HG02840 (cell line): Measurements from ENCODE around the gene ATP8B3.

Experiments
- ATAC-seq: cut with Tn5 transposase; IDR thresholded peaks from one replicate; pipeline ENCODE4 v1.9.1; 2021; ENCODE audit warnings: mild to moderate bottlenecking, moderate library complexity, moderate number of reproducible peaks; ENCODE audit not compliant: unreplicated experiment, low FRiP score

Gene ATP8B3

DNA sequence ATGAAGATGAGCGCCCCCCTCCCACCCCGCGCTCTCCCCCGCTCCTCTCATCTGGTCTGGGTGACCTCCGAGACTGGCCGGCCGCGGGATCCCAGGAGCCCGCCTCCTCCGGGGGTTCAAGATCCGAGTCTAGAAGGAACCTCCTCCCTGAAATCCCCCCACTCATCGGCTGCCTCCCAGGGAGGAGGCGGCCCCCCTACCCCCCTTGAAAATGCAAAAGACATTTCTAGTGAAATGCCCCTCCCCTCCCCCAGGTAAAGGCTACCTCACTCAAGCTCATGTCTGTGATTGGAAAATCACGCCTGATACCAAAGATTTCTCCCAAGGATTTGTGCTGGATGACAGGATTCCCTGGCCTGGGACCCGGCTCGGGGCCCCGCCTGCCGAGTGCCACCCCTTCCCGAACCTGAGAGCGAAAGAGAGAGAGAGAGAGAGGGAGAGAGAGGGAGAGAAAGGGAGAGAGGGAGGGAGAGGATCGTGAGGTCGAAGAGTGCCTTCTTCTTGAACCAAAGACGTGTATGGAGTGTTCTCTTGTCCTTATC lies 35.4 kb downstream of the ATP8B3 start:
- ATAC-seq: no peak

DNA sequence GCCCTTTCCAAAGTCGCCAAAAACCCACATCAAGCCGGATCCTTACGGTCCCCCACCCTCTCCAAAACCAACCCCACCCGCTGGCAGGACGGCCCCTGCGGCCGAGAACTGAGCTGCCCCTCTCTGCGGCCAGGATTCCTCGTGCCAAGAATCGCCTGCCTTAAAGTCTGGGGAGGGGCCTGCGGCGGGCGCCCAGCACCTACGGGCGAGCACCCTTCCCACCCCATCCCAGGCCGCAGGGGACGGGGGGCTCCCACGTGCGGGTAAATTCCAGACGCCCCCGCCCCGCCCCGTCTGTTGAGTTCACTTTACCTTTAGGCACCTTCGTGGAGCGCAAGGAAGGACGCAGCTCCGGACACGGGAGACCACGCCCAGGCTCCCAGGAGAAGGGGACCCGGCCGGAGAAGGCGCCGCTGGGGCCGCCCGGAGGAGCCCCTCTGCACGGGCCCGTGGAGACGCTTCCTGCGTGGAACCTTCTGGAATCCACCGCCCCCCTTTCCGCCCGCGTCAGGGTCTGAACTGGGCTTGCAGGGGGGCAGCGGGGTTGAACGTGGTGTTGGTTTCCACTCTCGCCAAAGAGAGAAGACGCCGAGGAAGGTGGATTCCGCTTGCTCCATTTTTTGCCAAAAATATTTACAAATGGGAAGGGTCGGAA lies 36.0 kb downstream of the ATP8B3 start:
- ATAC-seq: no peak

DNA sequence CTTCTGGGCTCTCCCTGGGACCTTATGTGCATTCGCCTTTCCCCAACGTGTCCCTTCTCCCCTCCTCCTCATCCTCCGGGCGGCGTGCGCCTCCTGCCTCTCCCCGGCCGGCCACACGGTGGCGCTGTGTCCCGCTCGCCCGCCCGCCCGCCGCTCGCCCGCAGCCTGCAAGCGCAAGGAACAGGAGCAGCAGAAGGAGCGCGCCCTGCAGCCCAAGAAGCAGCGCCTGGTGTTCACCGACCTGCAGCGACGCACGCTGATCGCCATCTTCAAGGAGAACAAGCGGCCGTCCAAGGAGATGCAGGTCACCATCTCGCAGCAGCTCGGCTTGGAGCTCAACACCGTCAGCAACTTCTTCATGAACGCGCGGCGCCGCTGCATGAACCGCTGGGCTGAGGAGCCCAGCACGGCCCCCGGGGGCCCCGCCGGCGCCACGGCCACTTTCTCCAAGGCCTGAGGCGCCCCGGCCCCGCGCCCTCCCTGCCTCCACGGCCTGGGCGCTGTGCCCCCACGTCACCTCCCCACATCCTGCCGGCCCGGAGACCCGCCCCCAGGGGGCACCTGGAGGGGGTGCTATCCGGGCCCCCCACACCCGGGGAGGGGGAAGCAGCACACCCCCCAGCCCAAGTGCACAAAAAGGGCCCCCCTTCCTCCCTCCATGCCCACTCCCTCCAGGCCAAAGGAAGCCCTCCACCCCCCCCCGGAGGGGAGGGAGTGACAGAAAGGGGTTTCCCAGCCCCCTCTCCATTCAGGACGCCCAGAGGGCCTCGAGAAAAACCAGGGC lies 36.9 kb downstream of the ATP8B3 start:
- no peak for ATAC-seq

DNA sequence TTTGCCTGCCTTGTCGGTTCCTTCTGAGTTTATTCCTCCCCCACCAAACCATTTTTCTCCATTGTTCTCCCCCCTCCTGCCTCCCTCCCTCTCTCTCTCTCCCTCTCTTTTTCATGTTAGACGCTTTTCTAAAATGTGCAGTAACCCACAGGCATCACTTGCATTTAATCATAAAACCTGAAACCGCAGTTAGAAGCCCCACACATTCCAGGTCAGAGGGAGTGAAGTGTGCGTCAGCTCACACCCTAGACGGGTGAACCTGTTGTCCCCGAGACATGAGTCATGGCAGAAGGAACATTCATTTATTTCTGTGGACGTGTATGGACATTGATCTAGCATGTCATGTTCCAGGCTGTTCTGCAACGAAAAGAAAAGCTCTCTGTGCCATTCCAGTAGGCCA lies 38.9 kb downstream of the ATP8B3 start:
- ATAC-seq: no peak

DNA sequence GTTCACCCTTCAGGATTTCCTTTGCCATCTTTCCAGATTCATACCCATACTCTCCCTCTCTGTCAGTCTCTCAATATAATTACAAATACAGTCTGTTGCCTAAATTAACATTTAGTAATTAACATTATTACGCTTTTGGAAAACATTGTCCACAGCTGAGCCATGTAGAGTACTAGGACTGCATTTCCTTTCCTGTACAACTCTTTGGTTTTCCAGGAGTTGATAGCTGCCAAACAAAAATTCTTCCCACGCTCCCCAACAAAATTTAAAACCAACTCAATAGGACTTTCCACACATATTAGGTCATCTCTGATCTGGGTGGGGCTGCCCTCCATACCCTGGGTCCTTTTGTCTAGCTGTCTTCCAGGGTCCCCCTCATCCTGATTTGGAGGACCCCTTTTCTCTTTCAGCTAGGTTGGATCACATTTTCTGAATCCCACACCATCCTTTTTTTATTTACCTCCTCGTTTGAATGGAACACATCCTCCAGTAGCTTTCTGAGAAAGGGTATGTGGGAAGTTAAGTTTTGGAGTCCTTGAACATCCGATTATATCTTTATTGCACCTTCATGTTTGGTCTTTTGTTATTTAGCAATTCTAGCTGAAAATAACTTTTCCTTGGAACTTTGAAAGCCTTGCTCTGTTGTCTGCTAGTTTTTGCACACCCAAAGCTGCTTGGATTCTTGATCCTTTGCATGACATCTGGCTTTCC lies 41.1 kb downstream of the ATP8B3 start:
- ATAC-seq: no peak

DNA sequence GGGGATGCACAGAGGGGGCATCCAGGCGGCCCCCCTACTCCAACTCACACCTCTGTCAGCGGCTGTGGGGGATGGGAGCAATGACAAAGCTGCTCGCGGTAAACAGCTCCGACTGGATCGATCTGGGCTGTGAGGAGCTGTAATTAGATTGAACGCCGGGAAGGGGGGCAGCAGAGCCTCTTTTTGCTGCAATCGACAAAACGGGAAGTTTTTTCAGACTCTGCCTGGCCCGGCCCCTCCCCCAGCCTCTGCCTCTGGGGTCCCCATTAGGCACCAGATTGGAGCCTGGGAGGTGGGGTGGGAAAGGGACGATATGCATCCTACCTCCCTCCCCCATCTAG lies 42.5 kb downstream of the ATP8B3 start:
- ATAC-seq: no peak

DNA sequence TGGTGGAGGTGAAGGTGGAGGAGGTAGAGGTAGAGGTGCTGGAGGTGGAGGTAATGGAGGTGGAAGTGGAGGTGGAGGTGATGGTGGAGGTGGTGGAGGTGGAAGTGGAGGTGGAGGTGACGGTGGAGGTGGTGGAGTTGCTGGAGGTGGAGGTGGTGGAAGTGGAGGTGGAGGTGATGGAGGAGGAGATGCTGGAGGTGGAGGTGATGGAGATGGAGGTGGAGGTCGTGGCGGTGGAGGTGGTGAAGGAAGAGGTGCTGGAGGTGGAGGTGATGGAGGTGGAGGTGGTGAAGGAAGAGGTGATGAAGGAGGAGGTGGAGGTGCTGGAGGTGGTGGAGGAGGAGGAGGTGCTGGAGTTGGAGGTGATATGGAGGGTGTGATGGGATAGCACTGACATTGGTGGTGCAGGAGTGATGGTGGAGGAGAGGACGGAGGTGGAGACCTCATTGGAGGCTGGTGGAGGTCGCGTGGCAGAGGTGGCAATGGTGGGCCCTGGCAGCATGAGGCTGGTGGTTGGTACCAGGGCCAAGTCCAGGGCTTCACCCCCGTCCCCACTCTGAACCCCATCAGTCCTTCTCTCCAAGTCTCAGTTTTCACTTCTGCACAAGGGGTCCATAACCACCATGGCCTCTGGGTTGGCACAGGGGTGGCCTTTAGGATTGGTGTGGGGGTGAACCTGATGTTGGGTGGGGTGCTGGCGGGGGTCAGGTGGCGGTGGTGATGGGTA lies 43.0 kb downstream of the ATP8B3 start:
- ATAC-seq: no peak

DNA sequence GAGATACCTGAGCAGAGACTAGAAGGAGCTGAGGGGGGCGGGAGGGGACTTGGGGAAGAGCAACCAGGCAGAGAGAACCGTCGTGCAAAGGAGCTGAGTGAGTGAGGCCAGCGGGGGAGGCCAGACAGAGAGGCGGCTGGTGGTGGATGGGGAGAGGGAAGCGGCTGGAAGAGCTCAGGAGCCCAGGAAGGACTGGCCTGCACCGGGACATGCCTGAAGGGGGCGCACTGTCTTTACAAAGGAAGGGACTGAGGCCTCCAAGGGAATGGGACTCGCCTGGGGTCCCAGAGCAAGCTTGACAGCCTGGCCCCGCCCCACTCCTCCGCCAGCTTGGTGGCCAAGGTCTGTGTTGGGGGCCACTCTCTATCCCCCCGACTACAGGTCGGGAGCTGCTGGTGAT lies 43.8 kb downstream of the ATP8B3 start:
- no peak for ATAC-seq

DNA sequence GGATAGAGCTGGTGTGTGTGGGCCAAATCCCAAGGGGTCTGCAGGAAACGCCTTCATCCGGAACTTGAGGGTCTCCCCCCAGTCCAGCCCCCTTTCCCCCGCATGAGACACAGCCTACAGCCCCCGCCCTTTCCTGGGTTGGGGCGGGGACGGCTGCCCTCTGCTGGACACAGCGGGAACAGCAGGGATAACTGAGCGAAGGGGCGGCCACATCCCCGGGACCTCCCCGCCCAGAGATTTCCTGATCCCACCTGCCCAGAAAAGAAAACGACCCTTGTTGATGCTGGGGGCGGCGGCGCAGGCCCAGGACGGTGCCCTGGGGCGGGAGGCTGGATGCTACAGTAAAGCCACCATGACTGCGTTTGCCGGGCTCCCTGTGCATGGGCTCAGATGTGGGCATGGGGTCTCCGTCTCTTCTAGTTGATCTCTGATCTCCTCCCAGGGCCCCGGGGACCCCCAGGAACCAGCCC lies 44.6 kb downstream of the ATP8B3 start:
- no peak for ATAC-seq

DNA sequence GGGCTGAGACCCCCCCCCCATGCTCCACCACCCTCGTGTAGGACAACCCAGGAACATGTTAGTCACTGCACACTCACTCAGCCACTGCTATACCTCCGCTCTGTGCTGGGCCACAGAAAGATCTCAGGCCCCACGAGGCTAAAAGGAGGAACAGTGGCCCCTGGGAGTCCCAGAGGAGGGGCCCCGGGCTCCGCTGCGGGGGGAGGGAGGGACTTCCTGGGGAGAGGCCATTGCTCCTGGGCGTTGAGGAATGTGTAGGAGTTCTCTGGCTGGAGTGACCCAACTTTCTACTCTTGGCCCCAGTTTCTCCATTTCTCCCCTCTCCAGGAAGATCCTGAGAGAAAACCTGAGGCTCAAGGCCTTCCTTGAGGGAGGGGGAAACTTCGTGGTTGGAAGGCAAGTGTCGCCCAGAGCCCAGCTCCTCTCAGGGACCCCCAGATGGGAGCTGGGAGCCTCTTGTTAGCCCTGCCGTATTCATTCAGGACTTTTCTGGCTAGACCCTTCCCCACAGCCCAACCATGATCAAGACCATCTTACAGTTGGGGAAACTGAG lies 45.2 kb downstream of the ATP8B3 start:
- no peak for ATAC-seq

DNA sequence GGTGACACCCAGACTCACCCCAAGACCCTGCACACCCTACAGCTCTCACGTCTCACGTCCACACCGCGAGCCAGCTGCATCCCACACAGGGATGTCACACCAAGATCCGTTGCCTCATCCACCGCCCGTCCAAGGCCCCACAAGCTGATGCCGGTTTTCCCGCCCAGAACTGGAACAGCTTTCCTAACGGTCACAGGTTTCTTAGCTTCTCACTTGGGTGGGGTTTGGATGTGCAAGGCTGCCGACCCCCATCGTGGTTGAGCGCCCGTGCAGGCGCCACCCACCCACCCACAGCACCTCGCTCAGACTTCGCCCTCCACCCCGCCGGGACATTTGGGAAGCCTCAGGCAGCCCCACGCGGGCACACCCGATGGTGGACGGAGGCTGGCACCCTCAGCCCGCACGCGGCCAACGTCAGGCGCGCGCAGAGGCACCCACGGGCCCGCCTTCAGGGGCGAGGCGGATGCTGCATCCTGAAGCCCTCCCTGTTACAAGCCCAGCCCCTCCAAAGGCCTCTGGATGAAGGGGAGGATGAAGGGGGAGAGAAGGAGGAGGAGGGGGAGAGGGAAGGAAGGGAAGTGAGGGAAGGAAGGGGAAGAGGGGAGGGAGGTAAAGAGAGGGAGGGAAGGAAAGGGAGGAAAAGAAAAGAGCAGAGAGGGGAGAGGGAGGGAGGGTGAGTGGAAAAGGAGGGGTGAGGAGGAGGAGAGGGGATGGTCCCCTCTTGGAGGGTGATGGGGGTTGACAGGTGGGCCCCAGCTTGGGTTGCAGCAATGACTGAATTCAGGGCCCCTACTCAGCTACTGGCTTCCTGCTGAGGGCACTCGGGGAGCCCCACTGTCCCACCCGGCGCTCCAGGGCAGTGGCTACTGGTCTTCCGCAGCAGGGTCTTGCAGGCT lies 45.9 kb downstream of the ATP8B3 start:
- ATAC-seq: no peak

DNA sequence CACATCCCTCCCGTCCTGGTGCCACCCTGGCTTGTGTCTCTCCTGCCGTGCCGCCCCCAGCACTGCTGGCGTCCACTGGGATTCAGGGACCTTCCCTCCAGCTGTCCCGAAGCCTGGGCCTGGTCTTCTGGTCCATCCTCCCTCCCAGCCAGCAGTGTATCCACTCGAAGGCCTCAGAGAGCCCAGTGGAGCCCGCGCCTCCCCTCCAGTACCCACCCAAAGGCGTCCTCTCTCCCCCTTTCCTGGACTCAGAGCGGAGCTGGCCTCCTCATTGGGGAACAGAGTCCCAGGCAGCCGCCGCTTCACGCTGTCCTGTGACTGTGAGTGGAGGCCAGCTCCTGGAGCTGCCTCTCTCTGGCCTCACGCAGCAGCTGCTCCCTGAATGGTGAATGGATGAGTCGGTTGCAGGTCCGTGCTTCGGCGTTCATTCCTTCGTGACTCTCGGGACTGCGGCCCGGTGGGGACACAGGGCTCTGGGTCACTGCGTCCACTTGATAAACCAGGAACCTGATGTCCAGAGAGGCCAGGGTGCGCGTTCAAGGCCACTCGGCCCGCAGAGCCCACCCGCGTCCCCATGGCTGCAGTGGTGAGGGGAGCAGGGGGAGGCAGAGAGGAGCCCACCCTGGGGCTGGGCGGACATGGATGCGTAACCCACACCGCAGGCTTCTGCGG lies 46.7 kb downstream of the ATP8B3 start:
- no peak for ATAC-seq

DNA sequence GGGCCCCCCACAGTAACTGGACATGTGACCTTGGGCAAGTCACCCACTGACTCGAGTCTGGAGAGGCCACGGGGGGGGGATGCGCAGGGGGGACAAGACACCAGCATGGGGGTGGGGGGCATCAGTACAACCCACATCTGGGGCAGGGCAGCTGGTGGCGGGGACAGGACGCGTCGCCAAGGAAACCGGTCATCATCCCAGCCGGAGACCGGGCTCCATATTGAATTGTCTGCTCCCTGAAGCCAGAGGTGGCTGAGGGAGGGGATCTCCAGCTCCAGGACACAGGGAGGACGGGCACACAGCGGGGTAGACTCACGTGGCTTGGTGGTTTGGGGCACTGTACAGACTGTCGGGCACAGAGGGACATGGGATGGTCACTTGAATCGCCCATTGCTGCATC lies 47.3 kb downstream of the ATP8B3 start:
- no peak for ATAC-seq

DNA sequence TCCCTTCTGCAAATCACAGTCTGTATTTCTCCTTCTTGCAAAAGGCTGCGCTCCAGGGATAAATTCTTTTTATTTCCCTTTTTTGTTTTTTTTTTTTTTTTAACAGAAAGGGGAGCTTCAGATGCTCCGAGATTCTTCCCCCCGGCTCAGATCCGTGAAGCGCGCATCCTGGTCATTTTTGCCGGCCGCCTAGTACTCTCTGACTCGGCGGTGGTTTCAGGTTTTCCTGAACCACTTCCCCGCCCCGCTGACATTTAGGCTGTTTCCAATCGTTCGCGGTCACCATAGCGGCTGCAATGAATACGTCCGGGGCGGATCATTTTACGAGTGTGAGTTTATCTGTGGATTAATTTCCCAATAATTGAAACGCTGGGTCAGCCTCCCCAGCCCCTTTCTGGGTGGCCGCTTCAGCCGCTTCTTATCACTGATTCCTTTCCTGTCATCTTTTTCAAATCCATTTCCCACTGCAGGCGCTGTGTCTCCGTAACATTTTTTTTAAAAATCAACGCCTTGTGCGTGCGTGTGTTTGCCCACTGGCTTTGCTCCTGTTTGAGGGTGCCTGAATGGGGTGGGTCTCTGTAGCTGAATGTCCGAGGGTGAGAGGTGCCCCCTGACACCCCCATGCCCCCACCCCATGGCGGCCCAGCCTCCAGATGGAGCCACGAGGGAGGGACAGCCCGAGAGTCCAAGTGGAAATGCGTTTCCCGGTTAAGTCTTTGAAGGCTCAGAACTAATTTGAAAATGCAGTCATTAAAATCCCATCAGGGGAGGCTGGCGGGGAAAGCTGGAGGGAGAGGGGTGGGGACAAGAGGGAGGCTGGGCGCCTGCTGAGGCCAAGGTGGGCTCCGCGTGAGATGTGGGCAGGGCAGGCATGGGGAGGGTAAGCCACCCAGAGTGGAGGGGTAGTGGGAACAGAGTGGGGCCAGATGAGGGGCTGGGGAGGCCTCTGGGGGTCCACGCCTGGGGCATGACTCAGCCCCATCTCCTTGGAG lies 48.1 kb downstream of the ATP8B3 start:
- ATAC-seq: no peak

DNA sequence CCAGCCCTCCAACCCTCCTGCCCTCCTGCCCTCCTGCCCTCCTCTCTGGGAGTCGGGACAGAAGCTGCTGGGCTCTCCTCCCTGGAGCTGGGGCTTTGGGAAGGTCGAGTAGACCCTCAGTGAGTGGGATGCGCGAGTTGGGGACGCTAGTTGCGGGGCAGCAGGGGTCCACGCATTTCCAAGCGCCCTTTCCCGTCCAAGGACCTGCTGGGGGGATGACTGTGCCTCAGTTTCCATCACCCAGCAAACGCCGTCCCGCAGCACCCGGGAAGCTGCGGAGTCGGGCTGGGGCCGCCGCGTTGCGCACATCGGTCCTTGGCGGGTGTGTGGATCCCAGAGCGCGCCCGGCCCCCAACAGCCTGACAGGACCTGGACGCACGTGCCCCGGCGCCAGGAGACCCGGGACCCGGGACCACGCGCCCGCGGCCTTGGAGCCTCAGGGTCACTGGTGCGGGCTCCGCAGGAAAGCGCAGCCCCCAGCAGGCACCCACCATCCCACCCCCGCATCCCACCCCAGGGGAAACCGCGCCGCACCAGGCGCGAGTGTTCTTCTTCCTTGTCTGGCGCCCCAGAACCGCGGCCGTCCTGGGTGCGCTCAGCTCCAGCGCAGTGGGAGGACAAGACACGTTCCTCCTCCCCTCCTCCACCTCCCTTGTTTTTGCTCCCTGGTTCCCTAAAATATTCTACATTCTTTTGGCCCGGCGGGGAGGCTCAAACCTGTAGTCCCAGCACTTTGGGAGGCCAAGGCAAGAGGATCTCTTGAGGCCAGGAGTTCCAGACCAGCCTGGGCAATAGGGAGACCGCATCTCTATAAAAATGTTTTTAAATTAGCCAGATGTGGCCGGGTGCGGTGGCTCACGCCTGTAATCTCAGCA lies 49.6 kb downstream of the ATP8B3 start:
- no peak for ATAC-seq

DNA sequence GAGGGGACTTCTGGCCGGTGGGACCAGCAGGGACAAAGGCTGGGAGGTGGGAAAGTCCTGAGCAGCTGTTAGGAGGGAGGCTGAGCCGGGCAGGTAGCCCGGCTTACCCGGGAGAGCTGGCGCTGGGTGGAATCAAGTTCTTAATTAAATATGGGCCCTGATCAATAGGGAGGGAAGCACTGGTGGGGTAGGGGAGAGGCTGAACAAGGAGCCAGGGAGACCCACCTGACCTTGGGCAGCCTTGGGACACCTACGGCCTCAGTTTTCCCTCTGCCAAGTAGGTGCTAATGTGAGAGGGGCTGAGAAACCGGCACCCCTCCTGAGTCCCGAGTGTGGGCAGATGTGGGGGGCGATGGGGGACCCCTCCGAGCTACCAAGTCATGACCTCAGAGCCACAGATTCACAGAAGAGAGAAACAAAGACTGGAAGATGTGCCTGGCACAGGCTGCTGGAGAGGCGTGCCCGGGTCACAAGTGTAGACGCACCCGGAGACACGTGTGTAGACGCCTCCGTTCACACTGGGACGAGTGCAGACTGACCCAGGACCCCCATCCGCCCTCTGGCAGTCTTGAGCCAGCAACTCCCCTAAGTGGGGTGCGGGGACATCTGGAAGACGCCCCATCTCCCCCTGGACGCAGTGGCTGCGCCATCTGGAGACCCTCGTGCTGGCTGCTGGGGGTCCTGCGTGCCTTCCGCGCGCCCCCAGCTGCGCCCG lies 50.4 kb downstream of the ATP8B3 start:
- ATAC-seq: no peak
